DMS114 treated with DMSO at 0.1 percent for 48 hours (cell line): Measurements from ENCODE around the gene MYZAP.
"Not testable (repeated sequence)": the region's sequence is repeated elsewhere in the genome, so short reads cannot be mapped to it uniquely, and the experiment has no call there.

ENCODE experiments used
- DNase-seq: peaks from one replicate; lab custom pipeline; 2025; ENCODE audit not compliant: unreplicated experiment; lab: John Stamatoyannopoulos, UW

Gene MYZAP

DNA sequence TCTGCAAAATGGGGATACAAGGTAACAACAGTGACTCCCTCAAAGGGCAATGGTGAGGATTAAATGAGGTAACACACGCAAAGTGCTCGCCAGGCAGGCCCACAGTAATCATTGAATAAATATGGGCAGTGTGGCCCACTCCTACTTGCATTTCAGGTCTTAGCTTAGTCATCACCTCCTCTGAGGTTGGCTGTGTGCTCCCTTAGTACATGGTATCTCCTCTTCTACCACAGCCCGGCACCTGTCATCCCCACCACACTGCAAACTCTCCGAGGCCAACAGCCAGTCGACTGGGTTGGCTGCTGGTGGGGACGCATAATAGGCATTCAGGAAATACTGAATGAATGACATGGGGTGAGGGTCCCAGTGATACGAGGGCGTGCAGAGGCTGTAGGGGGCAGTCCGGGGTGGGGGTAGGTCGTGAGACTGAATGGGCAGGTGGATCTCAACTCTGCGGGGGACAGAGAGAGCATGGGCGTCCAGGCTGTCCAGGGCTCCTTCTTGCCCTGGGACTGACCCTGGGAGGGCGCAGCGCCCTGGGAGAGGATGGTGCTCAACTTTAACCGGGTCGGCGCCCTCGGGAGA, 375 bp upstream of the MYZAP start:
- no peak for DNase-seq

DNA sequence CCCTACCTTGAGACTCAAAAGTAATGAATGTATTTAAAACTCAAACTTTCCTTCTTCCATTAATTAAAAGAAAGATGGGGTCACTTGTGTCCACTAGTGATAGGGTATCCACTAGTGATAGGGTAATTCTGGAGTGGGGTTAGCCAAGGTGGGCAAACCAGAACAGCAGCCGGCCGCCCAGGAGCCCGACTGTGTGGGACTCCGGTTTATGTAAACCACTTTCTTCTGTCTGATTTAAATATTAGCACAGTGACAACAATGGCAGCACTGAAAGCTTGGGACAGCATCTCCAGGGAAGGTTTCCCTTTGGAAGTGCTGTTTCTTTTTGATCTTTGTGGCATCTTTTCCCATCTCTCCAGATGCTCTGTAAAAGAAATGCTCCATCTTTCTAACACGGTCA, 722 bp downstream of the MYZAP start:
- DNase-seq: no peak

DNA sequence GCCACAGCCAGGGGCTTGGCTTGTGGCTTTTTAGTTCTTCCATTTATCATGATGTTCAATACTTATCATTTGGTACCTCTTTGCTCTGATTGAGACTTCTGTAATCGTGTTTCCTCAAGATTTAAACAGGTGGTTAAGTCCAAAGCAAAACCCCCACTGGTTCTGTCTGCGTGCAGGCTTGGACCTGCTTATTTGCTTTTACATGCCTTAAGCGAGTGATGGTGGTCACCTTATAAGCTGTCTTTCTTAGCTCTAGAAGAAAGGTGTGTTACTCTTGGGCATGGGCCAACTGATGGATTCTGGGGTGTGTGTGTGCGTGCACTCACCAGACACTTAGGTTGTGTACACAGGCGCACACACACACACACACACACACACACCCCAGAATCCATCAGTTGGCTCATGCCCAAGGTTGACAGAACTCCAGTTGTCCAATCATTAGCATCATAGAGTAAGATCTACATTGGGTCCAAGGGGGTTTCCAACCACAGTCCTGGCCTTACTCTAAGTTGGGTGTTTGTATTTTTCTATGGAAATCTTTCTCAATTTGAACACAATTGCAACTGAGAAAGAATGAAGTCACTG, 1.2 kb downstream of the MYZAP start:
- no peak for DNase-seq

DNA sequence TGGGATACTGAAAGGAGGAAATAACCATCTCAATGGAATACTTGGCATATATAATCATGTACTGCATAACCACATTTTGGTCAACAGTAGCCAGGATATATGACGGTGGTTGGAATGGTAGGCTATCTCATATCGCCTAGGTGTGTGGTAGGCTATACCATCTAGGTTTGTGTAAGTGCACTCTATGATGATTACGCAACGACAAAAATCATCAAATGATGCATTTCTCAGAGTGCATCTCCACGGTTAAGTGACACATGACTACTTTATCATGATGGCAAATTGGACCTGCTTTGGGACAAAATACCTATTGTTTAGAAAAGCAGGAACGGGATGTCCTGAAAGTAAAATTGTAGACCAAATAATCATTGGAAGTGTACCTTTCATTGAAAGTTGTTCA, 2.8 kb downstream of the MYZAP start:
- DNase-seq: no peak

DNA sequence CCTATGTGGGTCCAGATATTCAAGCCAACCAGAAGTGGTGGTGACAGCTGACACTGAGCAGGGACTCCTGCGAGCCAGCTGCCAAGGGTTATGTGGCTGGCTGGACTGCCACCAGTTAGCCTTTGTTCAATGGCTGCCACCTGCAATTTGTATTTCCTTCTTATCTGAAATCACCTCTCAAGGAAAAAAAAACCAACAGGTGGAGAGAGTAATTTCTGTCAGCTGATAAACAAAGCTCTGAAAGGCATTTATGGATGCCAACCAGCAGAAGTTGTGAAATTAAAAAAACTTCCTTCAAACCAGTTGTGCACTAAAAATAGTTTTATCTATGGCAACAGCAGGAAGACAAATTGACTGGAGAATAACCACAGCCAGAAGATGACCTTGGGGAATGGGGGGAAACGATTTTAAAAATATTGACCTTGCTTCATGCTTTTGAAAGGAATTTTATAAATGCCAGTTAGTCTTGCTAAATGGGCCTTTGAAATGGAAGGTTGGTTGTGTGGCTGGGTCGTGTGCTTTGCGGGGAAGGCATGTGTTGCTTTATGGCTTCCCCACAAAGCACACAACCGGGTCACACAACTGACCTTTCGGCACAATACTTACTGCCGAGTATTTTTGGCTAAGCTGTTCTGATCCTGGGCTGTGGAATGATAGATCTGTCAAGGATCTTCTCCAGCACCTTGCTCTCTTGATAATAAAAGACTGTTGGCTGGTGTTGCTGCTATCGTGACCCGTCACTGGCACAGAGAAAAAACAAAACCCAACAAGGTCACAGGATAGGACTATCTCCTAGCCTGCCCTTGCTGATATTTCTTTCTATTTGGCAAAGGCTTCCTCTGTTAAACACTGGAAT, 3.5 kb downstream of the MYZAP start:
- no peak for DNase-seq

DNA sequence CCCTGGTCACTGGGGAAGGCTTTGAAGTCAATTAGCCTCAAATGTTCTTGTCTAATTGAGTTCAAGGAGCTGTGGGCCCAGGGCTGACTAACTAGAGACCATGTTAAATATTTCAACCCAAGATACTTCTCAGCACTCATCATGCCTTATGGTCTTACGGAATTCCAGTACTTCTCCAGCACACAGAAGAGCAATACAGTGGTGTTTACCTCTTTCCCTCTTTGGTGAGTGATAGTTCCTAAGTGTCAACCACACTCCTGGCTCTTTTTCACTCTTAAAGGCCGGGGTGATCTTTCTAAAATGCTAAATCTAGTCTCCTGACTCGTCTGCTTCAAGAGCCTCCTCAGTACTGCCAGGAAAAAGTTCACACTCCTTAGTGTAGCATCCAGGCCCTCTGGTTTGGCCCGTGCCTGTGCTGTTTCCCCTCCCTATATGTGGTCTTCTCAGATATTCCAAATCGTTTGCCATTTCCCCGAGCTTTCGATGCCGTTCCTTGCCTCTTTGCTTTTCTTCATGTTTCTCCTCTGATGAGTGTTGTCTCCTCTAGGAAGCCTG, 4.7 kb downstream of the MYZAP start:
- no peak for DNase-seq

DNA sequence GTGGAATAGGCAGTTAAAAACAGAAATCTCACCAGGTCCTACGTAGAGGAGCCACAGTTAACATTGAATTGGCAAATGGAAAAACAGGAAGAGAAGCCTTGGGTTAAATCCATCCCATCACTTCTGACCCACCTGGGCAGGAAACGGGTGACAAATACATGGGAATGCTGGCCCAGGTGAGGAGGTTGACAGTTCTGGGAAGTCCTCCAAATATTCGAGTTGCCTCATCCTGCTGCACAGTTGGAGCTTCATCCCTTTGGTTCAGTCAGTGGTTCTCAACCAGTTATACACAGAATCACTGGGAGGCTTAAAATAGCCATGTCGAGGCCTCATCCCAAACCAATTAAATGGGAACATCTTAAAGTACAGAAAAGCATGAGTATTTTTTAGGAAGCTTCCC, 5.3 kb downstream of the MYZAP start:
- no peak for DNase-seq

DNA sequence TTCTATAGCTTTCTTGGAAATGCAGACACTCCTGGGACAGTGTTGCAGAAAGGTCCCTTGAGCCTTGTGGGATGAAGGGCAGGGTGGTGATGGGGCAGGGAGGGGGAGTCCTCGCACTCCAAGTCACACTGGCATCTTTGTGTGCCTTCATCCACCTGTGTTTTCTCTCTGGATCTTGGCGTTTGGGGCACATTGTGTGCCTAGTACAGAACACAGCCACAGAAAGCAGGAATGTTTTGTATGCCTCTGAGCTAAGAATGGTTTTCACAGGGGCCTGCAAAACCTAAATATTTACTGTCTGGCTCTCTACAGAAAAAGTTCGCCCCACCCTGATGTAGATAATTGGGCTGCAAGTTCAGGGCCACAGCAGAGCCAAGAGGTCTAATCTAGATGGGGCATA, 5.7 kb downstream of the MYZAP start:
- no peak for DNase-seq

DNA sequence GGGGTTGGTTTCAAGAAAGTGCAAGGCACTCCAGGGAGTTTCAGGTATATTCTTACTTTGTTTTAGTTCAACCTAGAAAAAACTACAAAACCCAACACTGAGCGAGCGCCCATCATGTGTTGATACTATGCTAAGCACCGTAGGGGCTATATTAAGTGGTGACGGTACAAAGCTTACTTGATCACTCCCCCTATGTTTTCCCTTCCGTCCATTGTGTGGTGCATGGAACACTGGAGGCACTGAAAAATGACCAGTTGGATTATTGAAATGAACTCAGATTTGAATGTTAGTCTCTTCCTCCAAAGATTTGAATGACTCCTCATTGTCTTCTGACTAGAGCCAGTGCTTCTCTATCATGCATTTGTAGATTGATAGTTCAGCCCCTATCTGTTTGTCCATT, 6.6 kb downstream of the MYZAP start:
- no peak for DNase-seq

DNA sequence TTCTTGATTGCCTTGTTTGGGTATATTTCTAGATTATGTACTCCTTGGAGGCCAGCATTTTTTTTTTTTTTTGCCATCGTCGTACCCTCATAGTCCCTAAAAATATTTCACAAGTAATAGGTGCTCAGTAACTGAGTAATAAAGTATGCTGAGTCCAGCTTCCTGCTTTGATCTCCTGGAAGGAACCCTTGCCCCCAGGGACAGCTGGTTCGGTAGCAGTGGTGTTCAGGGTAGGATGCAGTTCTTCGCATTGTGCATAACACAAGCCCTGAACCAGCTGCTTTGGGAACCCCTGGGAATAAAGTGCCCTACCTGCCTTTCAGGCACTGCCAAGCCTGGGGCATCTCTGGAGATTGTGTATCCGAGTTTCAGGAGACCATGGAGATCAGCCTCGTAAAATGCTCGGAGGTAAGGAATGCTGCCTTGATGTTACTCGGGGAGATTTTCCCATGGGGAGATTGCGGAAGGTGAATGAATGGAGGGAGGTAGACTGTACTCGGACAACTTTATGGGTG, 7.6 kb downstream of the MYZAP start:
- no peak for DNase-seq

DNA sequence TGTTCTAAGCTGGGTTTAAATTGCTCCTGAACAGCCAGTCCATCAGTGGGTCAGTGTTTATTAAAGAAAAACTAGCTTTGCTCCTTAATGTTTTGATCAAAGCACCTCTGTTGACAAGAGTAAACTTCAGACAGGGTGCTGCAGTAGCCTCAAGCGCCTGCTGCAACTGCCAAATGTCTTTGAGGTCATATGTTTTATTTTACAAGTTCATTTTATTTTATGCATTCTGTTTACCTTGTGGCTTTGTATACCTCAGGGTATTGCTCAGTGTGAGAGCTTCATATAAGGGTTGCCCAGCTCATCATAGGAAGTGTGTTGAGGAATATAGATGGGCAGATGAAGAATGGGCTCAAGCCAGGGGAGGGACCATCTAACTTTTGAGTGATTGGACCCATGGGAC, 8.5 kb downstream of the MYZAP start:
- no peak for DNase-seq

DNA sequence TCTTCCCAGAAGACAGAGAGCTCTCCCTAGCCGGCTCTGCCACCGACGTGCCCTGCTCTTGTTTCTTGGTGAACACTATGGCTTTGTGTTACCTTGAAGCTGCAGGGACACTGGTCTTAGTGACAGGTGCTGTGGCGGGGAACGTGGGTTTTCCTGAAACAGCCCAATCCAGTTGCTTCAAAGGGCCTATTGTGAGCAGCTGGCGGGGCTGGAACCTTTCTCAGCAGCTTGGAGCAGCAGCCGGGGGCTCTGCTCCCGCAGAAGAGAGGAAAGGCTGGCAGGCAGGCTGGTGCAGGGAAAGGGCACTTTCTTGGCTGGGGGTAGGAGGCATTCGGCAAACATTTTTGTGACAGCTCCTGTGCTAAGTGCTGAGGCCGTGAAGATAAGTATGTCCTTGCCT, 12.8 kb downstream of the MYZAP start:
- DNase-seq: no peak

DNA sequence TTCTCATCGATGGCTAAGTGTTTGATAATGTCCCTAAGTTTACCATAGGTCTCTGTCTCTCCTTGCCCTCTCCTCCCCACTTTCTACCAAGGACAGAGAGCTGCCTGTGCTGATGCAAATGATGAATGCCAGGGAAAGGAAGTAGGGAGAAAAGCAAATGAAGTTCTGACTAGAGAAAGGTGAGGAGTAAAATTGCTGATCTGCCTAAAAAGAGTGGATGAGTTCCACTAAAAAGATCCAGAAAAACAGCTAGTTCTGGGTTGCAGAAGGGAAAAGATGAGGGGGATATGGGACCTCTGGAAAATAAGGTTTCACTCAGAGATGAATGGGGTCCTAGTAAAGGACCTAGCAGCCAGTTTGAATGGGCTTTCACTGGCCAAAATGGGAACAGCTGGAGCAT, 13.8 kb downstream of the MYZAP start:
- DNase-seq: no peak

DNA sequence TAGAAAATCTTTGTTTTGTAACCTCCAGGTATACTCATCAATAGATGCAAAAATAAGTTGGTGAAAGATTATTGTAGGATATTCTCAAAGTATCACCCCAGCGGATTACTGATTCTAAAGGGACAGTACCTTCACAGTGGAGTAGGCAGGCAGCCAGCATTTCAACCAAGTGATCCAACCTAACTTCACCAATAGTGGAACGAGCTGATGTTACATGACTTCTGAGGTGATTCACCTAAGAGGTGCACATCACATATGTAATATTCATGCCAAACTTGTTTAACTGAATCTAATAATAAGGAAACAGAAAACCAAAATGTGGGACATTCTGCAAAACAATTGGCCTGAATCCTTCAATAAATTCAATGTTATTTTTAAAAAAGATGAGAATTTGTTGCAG, 14.3 kb downstream of the MYZAP start:
- DNase-seq: no peak

DNA sequence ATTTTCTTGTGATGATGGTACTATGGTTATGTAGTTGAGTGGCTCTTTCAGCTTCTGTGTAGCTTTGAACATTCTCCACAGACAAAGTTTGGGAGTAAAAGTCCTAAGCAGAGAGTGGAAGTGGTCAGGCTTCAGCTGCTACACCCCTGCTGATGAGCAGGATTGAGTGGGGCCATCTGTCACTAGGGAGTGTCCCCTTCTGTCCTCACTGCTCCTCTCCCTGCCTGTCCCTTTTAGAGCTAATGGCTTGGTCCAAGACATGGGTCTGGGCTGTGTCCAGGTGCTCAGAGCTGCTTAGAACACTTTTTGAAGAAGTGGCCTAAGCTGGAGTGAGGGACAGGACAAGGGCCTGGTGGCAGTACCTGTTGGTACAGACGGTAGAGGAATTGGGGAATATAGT, 15.1 kb downstream of the MYZAP start:
- no peak for DNase-seq

DNA sequence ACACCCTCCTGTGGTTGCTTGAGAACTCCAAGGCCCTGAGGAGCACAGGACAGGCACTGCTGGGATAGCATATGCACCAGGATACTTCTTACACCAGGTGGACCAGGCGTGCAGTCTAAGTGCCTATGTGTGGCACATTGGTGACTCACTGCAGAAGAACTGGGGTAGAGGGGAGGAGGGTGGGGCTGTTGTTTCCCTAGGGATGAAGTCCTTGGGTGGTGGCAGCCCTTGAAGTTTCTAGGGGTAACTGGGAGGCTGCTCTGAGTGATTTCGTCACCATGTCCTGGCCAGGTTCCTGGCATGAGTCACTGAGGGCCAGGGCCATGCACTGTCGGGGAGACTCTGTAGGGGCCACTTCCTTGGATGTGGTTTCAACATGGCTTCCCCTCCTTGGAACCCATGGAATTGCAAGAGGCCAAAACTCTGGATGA, 15.9 kb downstream of the MYZAP start:
- DNase-seq: no peak

DNA sequence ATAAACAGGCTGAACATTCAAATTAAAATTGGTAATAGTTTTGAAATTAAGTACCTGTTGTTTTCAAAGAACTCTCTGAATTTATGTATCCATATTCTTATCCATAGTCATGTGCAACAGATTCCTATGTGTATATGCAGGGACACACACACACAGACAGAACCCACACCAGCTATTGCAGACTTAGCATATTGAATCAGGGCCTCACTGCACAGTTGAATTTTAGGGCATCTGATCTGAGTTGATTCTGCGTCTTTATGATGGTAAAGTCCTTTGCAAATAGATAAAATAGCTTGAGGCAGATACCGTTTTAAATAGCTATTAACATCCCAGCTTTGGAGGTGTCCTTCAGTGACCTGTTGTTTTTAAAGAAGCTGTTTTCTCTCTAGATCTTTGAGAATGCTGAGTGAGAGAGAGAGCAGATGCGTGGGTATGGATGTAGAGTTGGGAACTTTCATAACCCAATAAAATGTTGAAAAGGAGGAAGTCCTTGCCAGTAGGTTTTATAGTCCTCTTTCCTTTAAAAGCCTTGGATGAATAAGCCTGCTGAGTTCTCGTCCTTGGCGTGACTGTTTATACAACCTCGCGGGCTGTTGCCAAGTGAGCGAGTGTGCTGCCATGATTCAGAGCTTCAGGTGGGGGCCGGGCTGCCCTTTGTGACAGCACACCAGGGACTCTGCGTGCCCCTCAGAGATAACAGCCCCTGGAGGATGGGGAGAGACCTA, 18.3 kb downstream of the MYZAP start:
- no peak for DNase-seq

DNA sequence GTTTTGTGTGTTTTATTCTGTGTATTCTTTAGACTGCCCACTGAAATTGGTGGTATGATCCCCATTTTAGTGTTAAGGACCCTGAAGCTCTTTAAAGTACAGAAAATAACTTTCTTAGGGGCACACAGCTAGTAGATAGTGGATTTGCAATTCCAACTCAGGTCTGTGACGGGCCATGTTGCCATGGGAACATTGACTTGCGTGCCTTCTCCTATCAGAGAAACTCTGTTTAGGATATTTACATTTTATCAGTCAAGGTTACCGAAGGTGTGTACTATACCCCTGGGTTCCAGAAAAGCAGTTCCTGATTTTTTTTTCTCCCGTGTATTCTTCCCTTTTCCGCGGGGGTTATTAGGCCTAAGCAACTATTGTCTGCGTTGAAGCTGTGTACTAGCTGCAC, 19.4 kb downstream of the MYZAP start:
- no peak for DNase-seq

DNA sequence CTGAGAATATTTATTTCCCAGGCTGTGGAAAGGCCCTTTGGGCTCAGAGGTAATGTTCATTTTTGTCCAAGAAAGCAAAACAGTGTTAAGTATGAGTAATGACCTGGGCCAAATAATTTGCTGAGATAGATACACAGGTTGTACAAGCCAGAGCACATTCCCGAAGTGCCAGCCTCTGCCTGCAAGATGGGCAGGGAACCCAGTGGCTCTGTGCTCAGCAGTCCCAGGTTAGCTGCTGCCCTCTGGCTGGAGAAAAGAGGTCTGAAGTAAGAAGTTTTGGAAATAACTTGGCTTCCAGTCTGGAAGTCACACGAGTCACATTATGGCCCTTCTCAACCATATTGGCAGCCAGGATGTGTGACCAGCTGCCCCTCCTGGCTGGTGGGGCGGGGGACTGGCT, 20.2 kb downstream of the MYZAP start:
- no peak for DNase-seq

DNA sequence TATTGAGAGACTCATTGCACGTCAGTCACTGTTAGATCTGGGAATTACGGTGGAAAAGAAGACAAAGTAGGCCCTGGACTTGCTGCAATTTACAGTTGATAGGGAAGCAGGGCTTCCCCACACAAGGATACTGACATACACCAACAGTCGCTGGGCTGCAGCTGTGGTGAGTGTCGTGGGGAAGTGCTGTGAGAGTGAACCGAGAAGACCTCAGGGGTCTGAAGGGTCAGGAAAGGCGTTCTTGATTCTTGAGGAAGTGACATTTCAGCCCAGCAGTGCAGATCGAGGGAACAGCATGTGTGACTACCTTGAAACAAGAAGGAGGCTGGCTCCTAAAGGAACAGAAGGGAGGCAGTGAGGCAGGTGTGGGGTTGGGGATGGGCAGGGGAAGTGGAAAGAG, 22.5 kb downstream of the MYZAP start:
- no peak for DNase-seq

DNA sequence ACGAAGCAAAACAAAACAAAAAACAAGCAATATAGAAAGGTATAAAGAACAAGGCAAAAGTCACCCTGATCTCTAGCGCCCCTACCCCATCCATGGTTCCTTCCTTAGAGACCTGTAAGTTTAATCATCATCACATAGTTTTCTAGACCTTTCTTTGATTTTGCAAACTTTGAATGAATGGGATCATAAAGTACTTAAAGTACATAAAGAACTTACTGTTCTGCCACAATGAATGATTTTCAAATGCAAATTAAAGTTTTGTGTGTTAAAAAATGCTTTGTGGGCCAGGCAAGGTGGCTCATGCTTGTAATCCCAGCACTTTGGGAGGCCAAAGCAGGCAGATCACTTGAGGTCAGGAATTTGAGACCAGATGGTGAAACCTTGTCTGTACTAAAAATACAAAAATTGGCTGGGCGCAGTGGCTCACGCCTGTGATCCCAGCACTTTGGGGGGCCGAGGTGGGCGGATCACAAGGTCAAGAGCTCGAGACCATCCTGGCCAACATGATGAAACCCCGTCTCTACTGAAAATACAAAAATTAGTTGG, 24.3 kb downstream of the MYZAP start:
- not testable (repeated sequence) for DNase-seq
